K562 (cell line): Measurements from ENCODE around the gene PTPRM. TPM values are rescaled to one million over a fixed set of nuclear protein-coding genes. Genes with fewer than 3 reads are reported as not detected.

ENCODE experiments used
- HNRNPLL ChIP-seq: fragments of 200-400 bp; formaldehyde crosslinking; IDR thresholded peaks from 2 replicates; pipeline ENCODE4 v1.6.1; 2017; ENCODE audit warnings: low read length, low read depth, mild to moderate bottlenecking; ENCODE audit not compliant: poor library complexity, severe bottlenecking
- MCM7 ChIP-seq, 2 experiments: fragments of 450-650 bp; IDR thresholded peaks; 2 replicates each; pipeline ENCODE4 v1.6.1; 2016 to 2018
- POLR2H ChIP-seq: IDR thresholded peaks from 2 replicates; pipeline ENCODE4 v1.6.1; 2016; ENCODE audit warnings: missing genetic modification characterization, low read depth, mild to moderate bottlenecking, control low read depth, missing compliant biosample characterization, moderate library complexity
- PTRF ChIP-seq: fragments of 450-650 bp; IDR thresholded peaks from 2 replicates; pipeline ENCODE4 v1.6.1; 2016; ENCODE audit warnings: mild to moderate bottlenecking, missing genetic modification characterization, missing compliant biosample characterization
- ZNF239 ChIP-seq: fragments of 250-450 bp; sonication (Bioruptor Pico); IDR thresholded peaks from 2 replicates; pipeline ENCODE4 v1.4.0; 2020; ENCODE audit warnings: mild to moderate bottlenecking
- ZNF75A ChIP-seq: fragments of 450-650 bp; formaldehyde crosslinking; IDR thresholded peaks from 2 replicates; pipeline ENCODE4 v1.4.0; 2020; ENCODE audit warnings: mild to moderate bottlenecking
- ZZZ3 ChIP-seq: fragments of 450-650 bp; IDR thresholded peaks from 2 replicates; pipeline ENCODE4 v1.6.1; 2016; ENCODE audit warnings: antibody characterized with exemption, mild to moderate bottlenecking, moderate library complexity
- polyA plus RNA-seq, 8 experiments: library from polyadenylated mRNA; depleted of rRNA in 4 of 8; stranded (reverse) in 5 of 8; unstranded in 3 of 8; fragments of >200 nt; fragmentation: Nextera tagmentation in 2 of 8; fragmentation: Illumina TruSeq in 1 of 8; extraction: Ambion mirVana in 2 of 8; extraction: Trizol in 1 of 8; gene quantifications; 2 replicates each; pipeline versions ENCODE4 v1.2.1 to v1.2.3, GENCODE V29; 2011 to 2014; ENCODE audit warnings: inconsistent platforms in 1 of 8, missing spikeins in 1 of 8
- total RNA-seq, 7 experiments: library from RNA; depleted of rRNA in 6 of 7; stranded (reverse); fragments of >200 nt in 6 of 7; fragmentation: Illumina TruSeq in 2 of 7; extraction: Trizol in 2 of 7; gene quantifications; 2 replicates each; pipeline versions ENCODE4 v1.2.1 to v1.2.3, GENCODE V29; 2011 to 2021; ENCODE audit warnings: low replicate concordance in 1 of 7
- TF ChIP-seq, protein P1 (sequence below): fragments of 150-350 bp; IDR thresholded peaks from 2 replicates; pipeline ENCODE4 v1.6.1; 2014; ENCODE audit warnings: low read depth, mild to moderate bottlenecking, low read length, borderline replicate concordance
- TF ChIP-seq, protein P2 (sequence below): fragments of 250-450 bp; sonication (Bioruptor Pico); IDR thresholded peaks from 2 replicates; pipeline ENCODE4 v1.5.1; 2021; ENCODE audit warnings: mild to moderate bottlenecking
- TF ChIP-seq, protein P3 (sequence below): fragments of 250-450 bp; sonication (Bioruptor Pico); IDR thresholded peaks from 2 replicates; pipeline ENCODE4 v1.5.0; 2020; ENCODE audit warnings: mild to moderate bottlenecking
- TF ChIP-seq, protein P4 (sequence below): fragments of 250-450 bp; sonication (Bioruptor Pico); IDR thresholded peaks from 2 replicates; pipeline ENCODE4 v1.8.0; 2022; ENCODE audit warnings: inconsistent platforms

PTPRM gene
- total and polyA plus RNA-seq, 9 of the 15 experiments (the other 6 are each of a cell fraction or from before 2014, with no cell fraction given): 0.03 to 0.16 (median 0.08) TPM; not detected in 3

DNA sequence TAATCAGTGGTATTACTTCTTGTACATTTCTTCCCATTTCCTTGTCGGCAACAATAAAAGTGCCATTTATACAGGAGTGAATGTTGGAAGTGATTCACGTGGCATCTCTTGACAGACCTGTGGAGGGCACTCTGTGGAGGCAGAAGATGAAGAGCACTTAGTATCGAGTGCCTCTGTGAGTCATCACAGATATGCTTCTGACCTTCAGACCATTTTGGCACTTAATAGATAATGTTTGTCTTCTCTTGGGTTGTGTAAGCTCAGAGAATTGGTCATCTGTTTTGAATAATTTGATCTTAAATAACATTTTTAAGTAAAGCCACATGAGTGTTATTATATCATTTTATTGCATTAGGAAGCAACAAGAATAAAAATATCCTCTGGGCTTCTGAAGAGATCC is 305.5 kb downstream of the PTPRM start (continued):
- TF ChIP-seq PTRF (no peak), ZNF239 (CRISPR knock-in tag) (no peak), MCM7 (IDR thresholded peaks at IDR 0.05) (no peak), ZNF75A (CRISPR knock-in tag) (no peak), POLR2H (tag) (no peak), ZZZ3 (no peak), HNRNPLL (no peak)
- TF ChIP-seq, protein P1, sequence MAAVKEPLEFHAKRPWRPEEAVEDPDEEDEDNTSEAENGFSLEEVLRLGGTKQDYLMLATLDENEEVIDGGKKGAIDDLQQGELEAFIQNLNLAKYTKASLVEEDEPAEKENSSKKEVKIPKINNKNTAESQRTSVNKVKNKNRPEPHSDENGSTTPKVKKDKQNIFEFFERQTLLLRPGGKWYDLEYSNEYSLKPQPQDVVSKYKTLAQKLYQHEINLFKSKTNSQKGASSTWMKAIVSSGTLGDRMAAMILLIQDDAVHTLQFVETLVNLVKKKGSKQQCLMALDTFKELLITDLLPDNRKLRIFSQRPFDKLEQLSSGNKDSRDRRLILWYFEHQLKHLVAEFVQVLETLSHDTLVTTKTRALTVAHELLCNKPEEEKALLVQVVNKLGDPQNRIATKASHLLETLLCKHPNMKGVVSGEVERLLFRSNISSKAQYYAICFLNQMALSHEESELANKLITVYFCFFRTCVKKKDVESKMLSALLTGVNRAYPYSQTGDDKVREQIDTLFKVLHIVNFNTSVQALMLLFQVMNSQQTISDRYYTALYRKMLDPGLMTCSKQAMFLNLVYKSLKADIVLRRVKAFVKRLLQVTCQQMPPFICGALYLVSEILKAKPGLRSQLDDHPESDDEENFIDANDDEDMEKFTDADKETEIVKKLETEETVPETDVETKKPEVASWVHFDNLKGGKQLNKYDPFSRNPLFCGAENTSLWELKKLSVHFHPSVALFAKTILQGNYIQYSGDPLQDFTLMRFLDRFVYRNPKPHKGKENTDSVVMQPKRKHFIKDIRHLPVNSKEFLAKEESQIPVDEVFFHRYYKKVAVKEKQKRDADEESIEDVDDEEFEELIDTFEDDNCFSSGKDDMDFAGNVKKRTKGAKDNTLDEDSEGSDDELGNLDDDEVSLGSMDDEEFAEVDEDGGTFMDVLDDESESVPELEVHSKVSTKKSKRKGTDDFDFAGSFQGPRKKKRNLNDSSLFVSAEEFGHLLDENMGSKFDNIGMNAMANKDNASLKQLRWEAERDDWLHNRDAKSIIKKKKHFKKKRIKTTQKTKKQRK: no peak
- TF ChIP-seq, protein P2, sequence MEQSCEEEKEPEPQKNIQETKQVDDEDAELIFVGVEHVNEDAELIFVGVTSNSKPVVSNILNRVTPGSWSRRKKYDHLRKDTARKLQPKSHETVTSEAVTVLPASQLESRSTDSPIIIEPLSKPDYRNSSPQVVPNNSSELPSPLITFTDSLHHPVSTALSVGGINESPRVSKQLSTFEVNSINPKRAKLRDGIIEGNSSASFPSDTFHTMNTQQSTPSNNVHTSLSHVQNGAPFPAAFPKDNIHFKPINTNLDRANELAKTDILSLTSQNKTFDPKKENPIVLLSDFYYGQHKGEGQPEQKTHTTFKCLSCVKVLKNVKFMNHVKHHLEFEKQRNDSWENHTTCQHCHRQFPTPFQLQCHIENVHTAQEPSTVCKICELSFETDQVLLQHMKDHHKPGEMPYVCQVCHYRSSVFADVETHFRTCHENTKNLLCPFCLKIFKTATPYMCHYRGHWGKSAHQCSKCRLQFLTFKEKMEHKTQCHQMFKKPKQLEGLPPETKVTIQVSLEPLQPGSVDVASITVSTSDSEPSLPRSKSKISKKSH (CRISPR knock-in tag): no peak
- TF ChIP-seq, protein P3, sequence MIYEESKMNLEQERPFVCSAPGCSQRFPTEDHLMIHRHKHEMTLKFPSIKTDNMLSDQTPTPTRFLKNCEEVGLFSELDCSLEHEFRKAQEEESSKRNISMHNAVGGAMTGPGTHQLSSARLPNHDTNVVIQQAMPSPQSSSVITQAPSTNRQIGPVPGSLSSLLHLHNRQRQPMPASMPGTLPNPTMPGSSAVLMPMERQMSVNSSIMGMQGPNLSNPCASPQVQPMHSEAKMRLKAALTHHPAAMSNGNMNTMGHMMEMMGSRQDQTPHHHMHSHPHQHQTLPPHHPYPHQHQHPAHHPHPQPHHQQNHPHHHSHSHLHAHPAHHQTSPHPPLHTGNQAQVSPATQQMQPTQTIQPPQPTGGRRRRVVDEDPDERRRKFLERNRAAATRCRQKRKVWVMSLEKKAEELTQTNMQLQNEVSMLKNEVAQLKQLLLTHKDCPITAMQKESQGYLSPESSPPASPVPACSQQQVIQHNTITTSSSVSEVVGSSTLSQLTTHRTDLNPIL (CRISPR knock-in tag): no peak
- TF ChIP-seq, protein P4, sequence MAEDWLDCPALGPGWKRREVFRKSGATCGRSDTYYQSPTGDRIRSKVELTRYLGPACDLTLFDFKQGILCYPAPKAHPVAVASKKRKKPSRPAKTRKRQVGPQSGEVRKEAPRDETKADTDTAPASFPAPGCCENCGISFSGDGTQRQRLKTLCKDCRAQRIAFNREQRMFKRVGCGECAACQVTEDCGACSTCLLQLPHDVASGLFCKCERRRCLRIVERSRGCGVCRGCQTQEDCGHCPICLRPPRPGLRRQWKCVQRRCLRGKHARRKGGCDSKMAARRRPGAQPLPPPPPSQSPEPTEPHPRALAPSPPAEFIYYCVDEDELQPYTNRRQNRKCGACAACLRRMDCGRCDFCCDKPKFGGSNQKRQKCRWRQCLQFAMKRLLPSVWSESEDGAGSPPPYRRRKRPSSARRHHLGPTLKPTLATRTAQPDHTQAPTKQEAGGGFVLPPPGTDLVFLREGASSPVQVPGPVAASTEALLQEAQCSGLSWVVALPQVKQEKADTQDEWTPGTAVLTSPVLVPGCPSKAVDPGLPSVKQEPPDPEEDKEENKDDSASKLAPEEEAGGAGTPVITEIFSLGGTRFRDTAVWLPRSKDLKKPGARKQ (CRISPR knock-in tag): no peak
